GM12878 (cell line): ENCODE data around the gene ACKR4. TPM values are rescaled to one million over a fixed set of nuclear protein-coding genes. Genes with fewer than 3 reads are reported as not detected.

Experiments used
- ATAC-seq: fragments of 200-7000 bp; cut with Tn5 transposase; 3 replicates; pipeline ENCODE4 v1.9.1; 2020; ENCODE audit warnings: mild to moderate bottlenecking, moderate library complexity
- BruUV-seq: library from RNA; stranded (reverse); fragments of 400-500 nt; replicated peaks from 2 replicates; lab custom pipeline; 2021; lab: Mats Ljungman, UMichigan
- CTCF ChIA-PET: fragments of 300-600 bp; sonication (Branson Sonifier 250); formaldehyde crosslinking; extraction: SDS; loops from one replicate; lab custom pipeline; 2021; ENCODE audit warnings: inconsistent platforms; lab: Yijun Ruan, JAX
- POLR2A ChIA-PET: fragments of 350-600 bp; formaldehyde crosslinking; extraction: SDS; loops from one replicate; lab custom pipeline; 2021; ENCODE audit warnings: inconsistent platforms; lab: Charles Lee
- RAD21 ChIA-PET: fragments of 300-600 bp; sonication (Branson Sonifier 250); formaldehyde crosslinking; loops from one replicate; lab custom pipeline; 2023; ENCODE audit warnings: antibody characterized with exemption; ENCODE audit not compliant: unreplicated experiment; lab: Charles Lee
- SMC1A ChIA-PET: fragments of 300-600 bp; sonication (Branson Sonifier 250); formaldehyde crosslinking; loops from one replicate; lab custom pipeline; 2023; ENCODE audit not compliant: unreplicated experiment, uncharacterized antibody; lab: Charles Lee
- DNase-seq: peaks from one replicate; pipeline ENCODE4 v3.0.0-alpha.2; 2011; ENCODE audit warnings: low read depth, low spot score
- FAIRE-seq: peaks from 3 replicates; lab custom pipeline; 2011; peaks lifted over from hg19 to GRCh38; lab: Jason Lieb, UNC
- H2AFZ ChIP-seq: 2 replicates; pipeline ENCODE4 v1.6.0; 2011; ENCODE audit warnings: low read depth, low read length, control low read depth; ENCODE audit not compliant: control insufficient read depth
- H3K27ac ChIP-seq: 2 replicates; pipeline ENCODE4 v1.5.1; 2011; ENCODE audit warnings: control low read depth; ENCODE audit not compliant: control insufficient read depth, insufficient read depth
- H3K27me3 ChIP-seq, 2 experiments: replicated peaks in 1 of 2; 2 replicates each; pipeline versions ENCODE4 v1.6.0 to v1.6.1; 2011; ENCODE audit warnings: low read length in 1 of 2; ENCODE audit not compliant: control insufficient read depth in 2 of 2, insufficient read depth in 2 of 2
- H3K36me3 ChIP-seq, 2 experiments: 2 replicates each; pipeline ENCODE4 v1.5.1; 2011; ENCODE audit warnings: low read length in 1 of 2; ENCODE audit not compliant: control insufficient read depth in 2 of 2, insufficient read depth in 2 of 2
- H3K4me1 ChIP-seq: 2 replicates; pipeline ENCODE4 v1.6.1; 2011; ENCODE audit warnings: mild to moderate bottlenecking, low read length, moderate library complexity, mixed read lengths; ENCODE audit not compliant: control insufficient read depth, insufficient read depth
- H3K4me2 ChIP-seq: 2 replicates; pipeline ENCODE4 v1.6.0; 2011; ENCODE audit warnings: control low read depth; ENCODE audit not compliant: control insufficient read depth, insufficient read depth
- H3K4me3 ChIP-seq: fragments of 200-600 bp; sonication (generic); 2 replicates; pipeline ENCODE4 v1.5.1; 2016
- H3K79me2 ChIP-seq: 2 replicates; pipeline ENCODE4 v1.6.0; 2011; ENCODE audit warnings: low read length; ENCODE audit not compliant: control insufficient read depth, insufficient read depth
- H3K9ac ChIP-seq: 2 replicates; pipeline ENCODE4 v1.8.0; 2011; ENCODE audit warnings: low read length, control low read depth, mixed read lengths; ENCODE audit not compliant: control insufficient read depth, insufficient read depth
- H3K9me3 ChIP-seq: replicated peaks from 3 replicates; pipeline ENCODE4 v1.5.1; 2011; ENCODE audit warnings: mild to moderate bottlenecking, low read length; ENCODE audit not compliant: control insufficient read depth, insufficient read depth
- H4K20me1 ChIP-seq: 2 replicates; pipeline ENCODE4 v1.6.0; 2011; ENCODE audit not compliant: control insufficient read depth, insufficient read depth
- BMI1 ChIP-seq: fragments of 450-650 bp; IDR thresholded peaks from 2 replicates; pipeline ENCODE4 v1.6.1; 2016; ENCODE audit warnings: mild to moderate bottlenecking, moderate library complexity, borderline replicate concordance
- CHD4 ChIP-seq: fragments of 200-600 bp; sonication (generic); IDR thresholded peaks from 2 replicates; pipeline ENCODE4 v1.6.1; 2016; ENCODE audit warnings: mild to moderate bottlenecking
- CREM ChIP-seq: IDR thresholded peaks from 2 replicates; pipeline ENCODE4 v1.6.1; 2014; ENCODE audit warnings: antibody characterized with exemption, low read depth
- EZH2 ChIP-seq: IDR thresholded peaks from 2 replicates; pipeline ENCODE4 v1.6.1; 2012; ENCODE audit warnings: low read depth, mild to moderate bottlenecking, control low read depth, inconsistent platforms, low read length, borderline replicate concordance; ENCODE audit not compliant: control insufficient read depth
- GABPA ChIP-seq: IDR thresholded peaks from 2 replicates; pipeline ENCODE4 v1.6.1; 2014; ENCODE audit warnings: antibody characterized with exemption, low read depth, mild to moderate bottlenecking, inconsistent platforms
- NFYA ChIP-seq: IDR thresholded peaks from 2 replicates; pipeline ENCODE4 v1.6.1; 2011; ENCODE audit warnings: low read depth, mild to moderate bottlenecking, low read length, improper control_type of control experiment, borderline replicate concordance
- PML ChIP-seq: IDR thresholded peaks from 2 replicates; pipeline ENCODE4 v1.6.1; 2012; ENCODE audit warnings: low read length, inconsistent platforms
- POLR2AphosphoS2 ChIP-seq: IDR thresholded peaks from 2 replicates; pipeline ENCODE4 v1.6.1; 2011; ENCODE audit warnings: low read depth, mild to moderate bottlenecking, low read length, improper control_type of control experiment, moderate library complexity
- POU2F2 ChIP-seq: IDR thresholded peaks from 3 replicates; pipeline ENCODE4 v1.6.1; 2011; ENCODE audit warnings: low read depth, mild to moderate bottlenecking, low read length, borderline replicate concordance
- RBBP5 ChIP-seq: fragments of 200-600 bp; sonication (generic); conservative IDR thresholded peaks from 2 replicates; pipeline ENCODE4 v1.6.1; 2016
- RCOR1 ChIP-seq: conservative IDR thresholded peaks from 2 replicates; pipeline ENCODE4 v1.6.1; 2012; ENCODE audit warnings: low read depth, low read length, improper control_type of control experiment
- RFX5 ChIP-seq: IDR thresholded peaks from 2 replicates; pipeline ENCODE4 v1.6.1; 2011; ENCODE audit warnings: low read depth, low read length, improper control_type of control experiment
- RUNX3 ChIP-seq: IDR thresholded peaks from 2 replicates; pipeline ENCODE4 v1.6.1; 2012; ENCODE audit warnings: low read length, inconsistent platforms
- SMC3 ChIP-seq: IDR thresholded peaks from 2 replicates; pipeline ENCODE4 v1.6.1; 2011; ENCODE audit warnings: low read length, improper control_type of control experiment, borderline replicate concordance
- SPI1 ChIP-seq: IDR thresholded peaks from 2 replicates; pipeline ENCODE4 v1.6.1; 2011; ENCODE audit warnings: low read depth, mild to moderate bottlenecking, low read length, moderate library complexity, borderline replicate concordance; ENCODE audit not compliant: insufficient read depth
- STAT1 ChIP-seq: fragments of 450-650 bp; conservative IDR thresholded peaks from 2 replicates; pipeline ENCODE4 v1.6.1; 2014; ENCODE audit warnings: antibody characterized with exemption, mild to moderate bottlenecking
- ZNF384 ChIP-seq: IDR thresholded peaks from 2 replicates; pipeline ENCODE4 v1.6.1; 2012; ENCODE audit warnings: low read depth, mild to moderate bottlenecking, low read length, improper control_type of control experiment, borderline replicate concordance
- WGBS: methylation state at CpG from one replicate; pipeline ENCODE4 v1.1.6; 2016; ENCODE audit warnings: low lambda C conversion rate; ENCODE audit not compliant: insufficient replicate concordance, insufficient coverage; ENCODE audit errors: missing lambda C conversion rate; 5-methylcytosine and 5-hydroxymethylcytosine counted together
- in situ Hi-C: fragments of 300-500 bp; cut with MboI; formaldehyde crosslinking; loops from 9 replicates; pipeline ENCODE4 v1.14.3; 2018; ENCODE audit warnings: mixed read lengths
- intact Hi-C: fragments of 100-400 bp; cut with micrococcal nuclease; formaldehyde crosslinking; loops from one replicate; pipeline ENCODE4 v1.14.2; 2022; ENCODE audit not compliant: unreplicated experiment
- polyA plus RNA-seq, 11 experiments: library from polyadenylated mRNA; depleted of rRNA in 4 of 11; unstranded in 6 of 11; stranded (reverse) in 5 of 11; fragments of >200 nt; fragmentation: Nextera tagmentation in 4 of 11; fragmentation: Illumina TruSeq in 1 of 11; extraction: Ambion mirVana in 4 of 11; extraction: Trizol in 1 of 11; gene quantifications; 1 replicate in 1 of 11; 2 replicates in 10 of 11; pipeline versions ENCODE4 v1.2.1 to v1.2.3, GENCODE V29; 2011 to 2016; ENCODE audit warnings: inconsistent platforms in 2 of 11, missing spikeins in 2 of 11, low read depth in 1 of 11
- total RNA-seq, 4 experiments: library from RNA; depleted of rRNA in 3 of 4; stranded (reverse); fragments of >200 nt in 3 of 4; fragmentation: Illumina TruSeq in 1 of 4; extraction: Trizol in 1 of 4; gene quantifications; 2 replicates each; pipeline versions ENCODE4 v1.2.1 to v1.2.3, GENCODE V29; 2013 to 2021
- TF ChIP-seq, protein P1 (sequence below): fragments of 450-650 bp; IDR thresholded peaks from 2 replicates; pipeline ENCODE4 v1.6.1; 2017; ENCODE audit warnings: mild to moderate bottlenecking
- TF ChIP-seq, protein P2 (sequence below): IDR thresholded peaks from 2 replicates; pipeline ENCODE4 v1.6.1; 2011; ENCODE audit warnings: borderline replicate concordance, low read depth, mild to moderate bottlenecking, moderate library complexity, mixed read lengths, low read length; ENCODE audit not compliant: insufficient read depth; ENCODE audit errors: extremely low read length

Gene ACKR4
- total and polyA plus RNA-seq, 10 of the 15 experiments (the other 5 are each of a cell fraction or from before 2014, with no cell fraction given): 0.06 to 0.40 (median 0.12) TPM

DNA sequence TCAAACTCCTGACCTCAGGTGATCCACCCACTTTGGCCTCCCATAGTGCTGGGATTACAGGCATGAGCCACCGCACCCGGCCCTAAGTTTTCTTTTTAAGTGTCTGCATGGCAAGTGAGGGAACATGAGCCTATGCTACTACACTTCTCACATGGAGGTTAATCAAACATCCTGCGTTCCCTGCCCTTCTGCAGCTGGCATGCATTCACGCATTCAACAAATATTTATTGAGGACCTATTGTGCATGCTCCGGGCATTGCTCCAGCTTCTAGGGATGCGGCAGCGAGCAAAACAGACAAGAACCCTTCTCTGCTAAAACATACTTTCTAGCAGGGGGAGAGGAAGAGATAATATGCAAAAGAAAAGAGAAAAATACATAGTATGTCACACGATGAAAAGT is 42.6 kb upstream of the ACKR4 start:
- in situ Hi-C loops: no loop called here
- no peak overlapping the region for H3K4me2 ChIP-seq
- POLR2A ChIA-PET: no interaction called here

DNA sequence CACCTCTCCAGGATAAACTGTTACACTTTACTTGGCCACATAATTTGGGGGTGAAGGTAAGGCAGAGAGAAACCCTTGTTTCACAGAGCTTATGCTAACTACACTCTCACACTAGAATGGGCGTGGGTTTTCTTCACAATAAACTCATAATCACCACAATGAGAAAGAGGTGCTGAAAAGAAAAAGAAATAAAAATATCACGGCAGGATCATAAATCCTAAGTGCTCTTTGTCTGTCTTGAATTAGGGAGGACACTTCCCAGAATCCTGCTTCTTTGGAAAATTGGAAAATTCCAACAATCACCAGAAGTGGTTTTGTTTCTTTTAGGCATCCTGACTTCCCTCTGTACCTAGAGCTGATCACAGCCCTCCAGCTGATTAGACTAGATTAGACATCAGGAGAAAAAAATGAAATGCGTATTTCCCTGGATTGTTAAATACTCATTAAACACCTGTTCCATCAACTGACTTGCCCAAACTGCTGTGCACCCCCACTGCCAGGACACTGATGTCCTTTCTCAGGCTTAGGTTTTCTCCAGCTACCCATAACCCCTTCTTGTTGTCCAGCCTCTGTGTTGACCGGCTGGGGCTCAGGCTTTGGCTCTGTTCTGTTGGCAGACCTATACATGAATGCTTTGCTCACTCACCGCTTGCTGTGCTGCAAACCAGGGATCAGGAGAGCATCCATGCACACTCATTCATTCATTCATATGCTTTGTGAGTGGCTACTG is 41.6 kb upstream of the ACKR4 start:
- no peak for DNase-seq
- H3K27me3 ChIP-seq: no peaks in the 10 kb centered on the region
- H3K27ac ChIP-seq: no peak overlapping the region
- intact Hi-C loops (no loop called here), in situ Hi-C loops (no loop called here)
- H3K36me3 ChIP-seq: no peaks in the 10 kb centered on the region
- no peak for FAIRE-seq
- SMC1A ChIA-PET: no interaction called here
- no peak overlapping the region for H3K9ac ChIP-seq
- no peak for ATAC-seq
- CTCF ChIA-PET: interaction anchor here (1.2 kb wide), 1 partner anchor 20 kb away, joined by 3 read pairs; no protein-coding TSS in a partner anchor
- RAD21 ChIA-PET: no interaction called here
- no peaks in the 10 kb centered on the region for H3K79me2 ChIP-seq
- no peak overlapping the region for H3K4me2 ChIP-seq
- H4K20me1 ChIP-seq: no peaks in the 10 kb centered on the region
- POLR2A ChIA-PET: no interaction called here
- no peaks in the 10 kb centered on the region for H3K9me3 ChIP-seq
- peaks cover 5% of the 10 kb centered on the region for H3K4me1 ChIP-seq
- no peak overlapping the region for H2AFZ ChIP-seq
- WGBS: 89% methylated on average over 5 of the region's 5 CpGs
- no peak overlapping the region for H3K4me3 ChIP-seq
- no TSS peak for BruUV-seq
- TF ChIP-seq BMI1: no peak
- TF ChIP-seq, protein P1, sequence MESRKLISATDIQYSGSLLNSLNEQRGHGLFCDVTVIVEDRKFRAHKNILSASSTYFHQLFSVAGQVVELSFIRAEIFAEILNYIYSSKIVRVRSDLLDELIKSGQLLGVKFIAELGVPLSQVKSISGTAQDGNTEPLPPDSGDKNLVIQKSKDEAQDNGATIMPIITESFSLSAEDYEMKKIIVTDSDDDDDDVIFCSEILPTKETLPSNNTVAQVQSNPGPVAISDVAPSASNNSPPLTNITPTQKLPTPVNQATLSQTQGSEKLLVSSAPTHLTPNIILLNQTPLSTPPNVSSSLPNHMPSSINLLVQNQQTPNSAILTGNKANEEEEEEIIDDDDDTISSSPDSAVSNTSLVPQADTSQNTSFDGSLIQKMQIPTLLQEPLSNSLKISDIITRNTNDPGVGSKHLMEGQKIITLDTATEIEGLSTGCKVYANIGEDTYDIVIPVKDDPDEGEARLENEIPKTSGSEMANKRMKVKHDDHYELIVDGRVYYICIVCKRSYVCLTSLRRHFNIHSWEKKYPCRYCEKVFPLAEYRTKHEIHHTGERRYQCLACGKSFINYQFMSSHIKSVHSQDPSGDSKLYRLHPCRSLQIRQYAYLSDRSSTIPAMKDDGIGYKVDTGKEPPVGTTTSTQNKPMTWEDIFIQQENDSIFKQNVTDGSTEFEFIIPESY: no peak
- no peak for TF ChIP-seq GABPA
- no peak for TF ChIP-seq SPI1
- no peak for TF ChIP-seq CHD4
- TF ChIP-seq, protein P2, sequence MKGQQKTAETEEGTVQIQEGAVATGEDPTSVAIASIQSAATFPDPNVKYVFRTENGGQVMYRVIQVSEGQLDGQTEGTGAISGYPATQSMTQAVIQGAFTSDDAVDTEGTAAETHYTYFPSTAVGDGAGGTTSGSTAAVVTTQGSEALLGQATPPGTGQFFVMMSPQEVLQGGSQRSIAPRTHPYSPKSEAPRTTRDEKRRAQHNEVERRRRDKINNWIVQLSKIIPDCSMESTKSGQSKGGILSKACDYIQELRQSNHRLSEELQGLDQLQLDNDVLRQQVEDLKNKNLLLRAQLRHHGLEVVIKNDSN: no peak
- no peak for TF ChIP-seq RCOR1
- no peak for TF ChIP-seq STAT1
- TF ChIP-seq RUNX3: no peak
- no peak for TF ChIP-seq RFX5

More for the DNA sequence above, 42.6 kb upstream of the ACKR4 start:
- Histone ChIP-seq H3K9me3 (no peaks in the 10 kb centered on the region), H3K79me2 (no peaks in the 10 kb centered on the region), H3K27ac (no peak overlapping the region), H4K20me1 (no peaks in the 10 kb centered on the region), H3K4me3 (no peak overlapping the region), H3K36me3 (no peaks in the 10 kb centered on the region), H2AFZ (no peak overlapping the region), H3K27me3 (no peaks in the 10 kb centered on the region), H3K4me1 (peaks cover 15% of the 10 kb centered on the region), H3K9ac (no peak overlapping the region)
- DNase-seq (no peak), FAIRE-seq (no peak), ATAC-seq (no peak)
- 94% methylated on average over 8 of the region's 8 CpGs for WGBS
- TF ChIP-seq RFX5: no peak
- TF ChIP-seq POU2F2: no peak
- no peak for TF ChIP-seq ZNF384
- TF ChIP-seq RBBP5: no peak
- TF ChIP-seq RUNX3: no peak
- no peak for TF ChIP-seq EZH2
- TF ChIP-seq NFYA: no peak
- TF ChIP-seq SMC3: no peak
- no peak for TF ChIP-seq PML
- TF ChIP-seq POLR2AphosphoS2: no peak
- no peak for TF ChIP-seq CREM
- intact Hi-C loops: no loop called here
- ChIA-PET CTCF (no interaction called here), SMC1A (no interaction called here), RAD21 (no interaction called here)
- BruUV-seq: no TSS peak
